ENCODE results near the gene PADI6. TPM values are rescaled to one million over a fixed set of nuclear protein-coding genes. Genes with fewer than 3 reads are reported as not detected.

The PADI6 gene
- total RNA-seq, 1 donor from 2014 or later = not detected

GRCh38 chr1:17409391-17409811 lies 37.4 kb downstream of the PADI6 start:
- H3K36me3 ChIP-seq = no peaks in the 10 kb centered on the region
- no peak overlapping the region for H3K9ac ChIP-seq
- peaks cover 36% of the 10 kb centered on the region for H3F3A ChIP-seq (ENCODE audit: low read depth)
- peaks cover 3% of the 10 kb centered on the region for H3K4me1 ChIP-seq
- no peaks in the 10 kb centered on the region for H3K9me3 Mint-ChIP-seq
- no peak for DNase-seq (ENCODE audit: low spot score)
- no peak for TF ChIP-seq EZH2 (IDR thresholded peaks at IDR 0.05)
- TF ChIP-seq CTCF (IDR thresholded peaks at IDR 0.05) = no peak
- no peak for TF ChIP-seq EZH2phosphoT487 (IDR thresholded peaks at IDR 0.05)
- peak overlapping the region; percentile 66 for H3K27ac Mint-ChIP-seq
- H3K4me3 Mint-ChIP-seq = no peak overlapping the region
- no peak overlapping the region for H3K27ac ChIP-seq
- H3K27me3 ChIP-seq = no peaks in the 10 kb centered on the region
- H3K79me2 ChIP-seq (ENCODE audit: low read depth) = peaks cover 18% of the 10 kb centered on the region
- H3K9me3 ChIP-seq (ENCODE audit: low read depth) = no peaks in the 10 kb centered on the region
- peaks cover 12% of the 10 kb centered on the region for H3K4me1 Mint-ChIP-seq
- no peak overlapping the region for H3K4me3 ChIP-seq
- H3K36me3 Mint-ChIP-seq = peaks cover 37% of the 10 kb centered on the region
- H2AFZ ChIP-seq (replicated peaks) = no peak overlapping the region
- no peak overlapping the region for H3K4me2 ChIP-seq
- no peaks in the 10 kb centered on the region for H3K27me3 Mint-ChIP-seq (ENCODE audit: insufficient read depth, low read depth)
- peaks cover 56% of the 10 kb centered on the region for H4K20me1 ChIP-seq (ENCODE audit: low read depth)

- H3K4me1 ChIP-seq = no peaks in the 10 kb centered on the region
- TF ChIP-seq EZH2 (IDR thresholded peaks at IDR 0.05) (no peak), EZH2phosphoT487 (IDR thresholded peaks at IDR 0.05) (no peak), CTCF (IDR thresholded peaks at IDR 0.05) (no peak)
- H3K4me3 ChIP-seq = no peak overlapping the region
- no peak for DNase-seq (ENCODE audit: low spot score)
- no peaks in the 10 kb centered on the region for H3K9me3 ChIP-seq (ENCODE audit: low read depth)
- Mint-ChIP-seq H3K4me1 (peaks cover 11% of the 10 kb centered on the region), H3K36me3 (peaks cover 52% of the 10 kb centered on the region), H3K9me3 (no peaks in the 10 kb centered on the region), H3K27me3 (ENCODE audit: insufficient read depth, low read depth) (no peaks in the 10 kb centered on the region), H3K27ac (no peak overlapping the region), H3K4me3 (no peak overlapping the region)
- no peak overlapping the region for H3K9ac ChIP-seq
- H3K36me3 ChIP-seq = peaks cover 9% of the 10 kb centered on the region
- H3F3A ChIP-seq (ENCODE audit: low read depth) = peaks cover 21% of the 10 kb centered on the region
- H3K27me3 ChIP-seq = no peaks in the 10 kb centered on the region
- H4K20me1 ChIP-seq (ENCODE audit: low read depth) = peaks cover 66% of the 10 kb centered on the region
- no peak overlapping the region for H2AFZ ChIP-seq (replicated peaks)
- H3K4me2 ChIP-seq = no peak overlapping the region
- peaks cover 35% of the 10 kb centered on the region for H3K79me2 ChIP-seq (ENCODE audit: low read depth)
- H3K27ac ChIP-seq = no peak overlapping the region
Measured at GRCh38 chr1:17412093-17412870, 40.3 kb downstream of the PADI6 start.

DNA sequence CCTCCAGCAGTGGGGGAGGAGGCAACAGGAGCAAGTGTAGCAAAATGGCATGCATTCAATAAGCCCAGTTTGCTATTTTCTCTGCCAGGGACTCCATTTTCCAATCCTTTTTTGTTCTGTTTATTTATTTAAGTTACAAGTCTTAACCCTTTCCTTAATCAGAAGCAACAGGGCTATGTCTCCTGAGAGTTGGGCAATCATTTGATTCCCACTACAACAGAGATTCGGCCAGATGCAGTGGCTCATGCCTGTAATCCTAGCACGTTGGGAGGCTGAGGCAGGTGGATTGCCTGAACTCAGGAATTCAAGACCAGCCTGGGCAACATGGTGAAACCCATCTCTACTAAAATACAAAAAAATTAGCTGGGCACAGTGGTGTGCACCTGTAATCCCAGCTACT lies 42.0 kb downstream of the PADI6 start:
- no peak for DNase-seq (ENCODE audit: low spot score)
- H3K9me3 Mint-ChIP-seq = no peaks in the 10 kb centered on the region
- no peak overlapping the region for H3K4me3 Mint-ChIP-seq
- H3F3A ChIP-seq (ENCODE audit: low read depth) = peaks cover 14% of the 10 kb centered on the region
- H3K4me2 ChIP-seq = no peak overlapping the region
- H3K27ac Mint-ChIP-seq = no peak overlapping the region
- H3K4me1 Mint-ChIP-seq = no peaks in the 10 kb centered on the region
- no peak overlapping the region for H3K9ac ChIP-seq
- no peaks in the 10 kb centered on the region for H3K27me3 ChIP-seq
- TF ChIP-seq EZH2 (IDR thresholded peaks at IDR 0.05) (no peak), CTCF (IDR thresholded peaks at IDR 0.05) (no peak), EZH2phosphoT487 (IDR thresholded peaks at IDR 0.05) (no peak)
- no peaks in the 10 kb centered on the region for H3K27me3 Mint-ChIP-seq (ENCODE audit: insufficient read depth, low read depth)
- peaks cover 17% of the 10 kb centered on the region for H3K36me3 ChIP-seq
- peaks cover 70% of the 10 kb centered on the region for H4K20me1 ChIP-seq (ENCODE audit: low read depth)
- H3K4me1 ChIP-seq = no peaks in the 10 kb centered on the region
- H3K27ac ChIP-seq = no peak overlapping the region
- H3K9me3 ChIP-seq (ENCODE audit: low read depth) = no peaks in the 10 kb centered on the region
- H3K36me3 Mint-ChIP-seq = peaks cover 43% of the 10 kb centered on the region
- H2AFZ ChIP-seq (replicated peaks) = no peak overlapping the region
- H3K79me2 ChIP-seq (ENCODE audit: low read depth) = peaks cover 52% of the 10 kb centered on the region
- no peak overlapping the region for H3K4me3 ChIP-seq
